MM.1S (cell line): Measurements from ENCODE around the gene OR5AU1.

Experiments
- DNase-seq: peaks from one replicate; pipeline ENCODE4 v3.0.0-alpha.2; 2015
- H2AFZ ChIP-seq: fragments of 300-600 bp; sonication (generic); 2 replicates; pipeline ENCODE4 v1.6.0; 2016; ENCODE audit warnings: antibody characterized with exemption, low read length
- H3F3A ChIP-seq: fragments of 300-600 bp; sonication (generic); 2 replicates; pipeline ENCODE4 v1.6.1; 2016; ENCODE audit warnings: mild to moderate bottlenecking, antibody characterized with exemption, low read length, moderate library complexity, mixed read lengths; ENCODE audit not compliant: insufficient read depth
- H3K27ac ChIP-seq: fragments of 300-600 bp; sonication (generic); 2 replicates; pipeline ENCODE4 v1.5.1; 2016; ENCODE audit warnings: mild to moderate bottlenecking, low read length
- H3K27me3 ChIP-seq: fragments of 300-600 bp; sonication (generic); replicated peaks from 2 replicates; pipeline ENCODE4 v1.6.0; 2016; ENCODE audit warnings: low read length; ENCODE audit not compliant: insufficient read depth
- H3K36me3 ChIP-seq: fragments of 300-600 bp; sonication (generic); replicated peaks from 2 replicates; pipeline ENCODE4 v1.6.1; 2016; ENCODE audit warnings: mild to moderate bottlenecking, low read length, mixed read lengths; ENCODE audit not compliant: insufficient read depth
- H3K4me1 ChIP-seq: fragments of 300-600 bp; sonication (generic); 2 replicates; pipeline ENCODE4 v1.6.1; 2016; ENCODE audit warnings: low read length, mixed read lengths
- H3K4me2 ChIP-seq: fragments of 300-600 bp; sonication (generic); 2 replicates; pipeline ENCODE4 v1.6.0; 2016; ENCODE audit warnings: low read depth, low read length
- H3K4me3 ChIP-seq: fragments of 300-600 bp; sonication (generic); 2 replicates; pipeline ENCODE4 v1.5.1; 2016; ENCODE audit warnings: low read length, mixed read lengths
- H3K79me2 ChIP-seq: fragments of 300-600 bp; sonication (generic); 2 replicates; pipeline ENCODE4 v1.6.1; 2016; ENCODE audit warnings: mixed run types, low read length, mixed read lengths
- H3K9ac ChIP-seq: fragments of 300-600 bp; sonication (generic); 2 replicates; pipeline ENCODE4 v1.6.1; 2016; ENCODE audit warnings: low read length, mixed read lengths
- H3K9me2 ChIP-seq: fragments of 300-600 bp; sonication (generic); replicated peaks from 2 replicates; pipeline ENCODE4 v1.6.1; 2016; ENCODE audit warnings: mild to moderate bottlenecking, low read length, mixed read lengths; ENCODE audit not compliant: insufficient read depth
- H3K9me3 ChIP-seq: fragments of 300-600 bp; sonication (generic); replicated peaks from 2 replicates; pipeline ENCODE4 v1.6.1; 2016; ENCODE audit warnings: mild to moderate bottlenecking, low read length, mixed read lengths; ENCODE audit not compliant: insufficient read depth
- H4K20me1 ChIP-seq: fragments of 300-600 bp; sonication (generic); 2 replicates; pipeline ENCODE4 v1.6.1; 2016; ENCODE audit warnings: mild to moderate bottlenecking, low read length, moderate library complexity, mixed read lengths; ENCODE audit not compliant: insufficient read depth
- EZH2 ChIP-seq: fragments of 300-600 bp; sonication (generic); optimal IDR thresholded peaks from 2 replicates; pipeline ENCODE3; 2017; ENCODE audit warnings: low read depth, mild to moderate bottlenecking, antibody characterized with exemption, low read length, mixed read lengths
- EZH2phosphoT487 ChIP-seq: fragments of 300-600 bp; sonication (generic); IDR thresholded peaks from 2 replicates; pipeline ENCODE4 v1.6.1; 2018; ENCODE audit warnings: antibody characterized with exemption, low read length
- TF ChIP-seq, protein P1 (sequence below): fragments of 300-600 bp; sonication (generic); IDR thresholded peaks from 2 replicates; pipeline ENCODE4 v1.5.1; 2016; ENCODE audit warnings: antibody characterized with exemption, low read length, mixed read lengths

OR5AU1 gene

DNA sequence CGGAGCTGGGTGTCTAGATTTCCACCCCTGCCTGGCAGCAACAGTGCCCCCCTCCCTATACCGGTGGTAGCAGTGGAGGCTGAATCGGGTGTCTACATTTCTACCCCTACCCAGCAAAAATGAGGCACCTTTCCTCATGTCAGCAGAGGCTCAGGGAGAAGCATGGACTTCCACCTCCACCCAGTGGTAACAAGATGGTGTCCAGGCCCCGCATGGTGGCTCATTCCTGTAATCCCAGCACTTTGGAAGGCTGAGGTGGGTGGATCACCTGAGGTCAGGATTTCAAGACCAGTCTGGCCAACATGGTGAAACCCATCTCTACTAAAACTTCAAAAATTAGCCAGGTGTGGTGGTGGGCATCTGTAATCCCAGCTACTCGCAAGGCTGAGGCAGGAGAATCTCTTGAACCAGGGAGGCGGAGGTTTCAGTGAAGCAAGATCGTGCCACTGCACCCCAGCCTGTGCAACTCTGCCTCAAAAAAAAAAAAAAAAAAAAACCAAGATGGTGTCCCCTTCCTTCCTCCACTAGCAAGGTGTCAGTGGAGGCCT, 35.5 kb upstream of the OR5AU1 start:
- Histone ChIP-seq H3F3A (no peaks in the 10 kb centered on the region; the same call in 1 of the 2 replicates), H3K27ac (no peak overlapping the region), H3K9me2 (no peaks in the 10 kb centered on the region), H2AFZ (no peak overlapping the region), H3K36me3 (no peaks in the 10 kb centered on the region), H3K27me3 (no peaks in the 10 kb centered on the region), H3K9me3 (no peaks in the 10 kb centered on the region), H3K79me2 (no peaks in the 10 kb centered on the region), H3K4me3 (no peak overlapping the region), H3K4me1 (no peaks in the 10 kb centered on the region), H3K4me2 (peak overlapping the region; percentile 54; the same call in 1 of the 2 replicates), H3K9ac (no peak overlapping the region), H4K20me1 (no peaks in the 10 kb centered on the region)
- TF ChIP-seq, protein P1, sequence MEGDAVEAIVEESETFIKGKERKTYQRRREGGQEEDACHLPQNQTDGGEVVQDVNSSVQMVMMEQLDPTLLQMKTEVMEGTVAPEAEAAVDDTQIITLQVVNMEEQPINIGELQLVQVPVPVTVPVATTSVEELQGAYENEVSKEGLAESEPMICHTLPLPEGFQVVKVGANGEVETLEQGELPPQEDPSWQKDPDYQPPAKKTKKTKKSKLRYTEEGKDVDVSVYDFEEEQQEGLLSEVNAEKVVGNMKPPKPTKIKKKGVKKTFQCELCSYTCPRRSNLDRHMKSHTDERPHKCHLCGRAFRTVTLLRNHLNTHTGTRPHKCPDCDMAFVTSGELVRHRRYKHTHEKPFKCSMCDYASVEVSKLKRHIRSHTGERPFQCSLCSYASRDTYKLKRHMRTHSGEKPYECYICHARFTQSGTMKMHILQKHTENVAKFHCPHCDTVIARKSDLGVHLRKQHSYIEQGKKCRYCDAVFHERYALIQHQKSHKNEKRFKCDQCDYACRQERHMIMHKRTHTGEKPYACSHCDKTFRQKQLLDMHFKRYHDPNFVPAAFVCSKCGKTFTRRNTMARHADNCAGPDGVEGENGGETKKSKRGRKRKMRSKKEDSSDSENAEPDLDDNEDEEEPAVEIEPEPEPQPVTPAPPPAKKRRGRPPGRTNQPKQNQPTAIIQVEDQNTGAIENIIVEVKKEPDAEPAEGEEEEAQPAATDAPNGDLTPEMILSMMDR, result no peak
- no peak for TF ChIP-seq EZH2phosphoT487
- no peak for TF ChIP-seq EZH2
- DNase-seq, result no peak

DNA sequence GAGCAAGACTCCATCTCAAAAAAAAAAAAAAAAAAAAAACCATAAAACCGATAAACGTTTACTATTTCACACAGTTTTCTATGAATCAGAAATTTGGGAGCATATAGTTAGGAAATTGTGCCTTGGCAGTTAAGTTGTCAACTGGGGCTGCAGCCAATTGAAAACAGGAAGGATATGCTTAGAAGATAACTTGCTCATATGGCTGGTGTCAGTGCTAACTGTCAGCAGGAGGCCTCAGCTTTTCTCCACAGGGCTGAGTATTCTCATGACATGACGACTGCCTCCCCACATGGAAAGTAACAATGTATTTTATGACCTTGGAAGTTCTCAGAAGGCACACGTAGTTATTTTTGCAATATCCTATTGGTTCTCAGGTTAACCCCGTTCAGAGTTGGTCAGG, 29.6 kb upstream of the OR5AU1 start:
- TF ChIP-seq, protein P1, result no peak
- TF ChIP-seq EZH2 (no peak), EZH2phosphoT487 (no peak)
- H3K4me3 ChIP-seq, result no peak overlapping the region
- H3K27ac ChIP-seq, result no peak overlapping the region
- no peak overlapping the region for H3K4me2 ChIP-seq
- H3K9ac ChIP-seq, result no peak overlapping the region
- no peaks in the 10 kb centered on the region for H4K20me1 ChIP-seq
- H3K36me3 ChIP-seq, result no peaks in the 10 kb centered on the region
- no peaks in the 10 kb centered on the region for H3F3A ChIP-seq
- H3K27me3 ChIP-seq, result no peaks in the 10 kb centered on the region
- H3K9me2 ChIP-seq, result no peaks in the 10 kb centered on the region
- DNase-seq, result no peak
- no peaks in the 10 kb centered on the region for H3K9me3 ChIP-seq
- no peak overlapping the region for H2AFZ ChIP-seq
- no peaks in the 10 kb centered on the region for H3K79me2 ChIP-seq
- no peaks in the 10 kb centered on the region for H3K4me1 ChIP-seq

- no peaks in the 10 kb centered on the region for H3K4me1 ChIP-seq
- H3K27me3 ChIP-seq, result no peaks in the 10 kb centered on the region
- no peaks in the 10 kb centered on the region for H4K20me1 ChIP-seq
- no peaks in the 10 kb centered on the region for H3K79me2 ChIP-seq
- H3K9me2 ChIP-seq, result no peaks in the 10 kb centered on the region
- H3K4me2 ChIP-seq, result no peak overlapping the region
- H3K36me3 ChIP-seq, result no peaks in the 10 kb centered on the region
- H3K9ac ChIP-seq, result no peak overlapping the region
- H2AFZ ChIP-seq, result no peak overlapping the region
- TF ChIP-seq EZH2 (no peak), EZH2phosphoT487 (no peak)
- TF ChIP-seq, protein P1, result no peak
- H3K9me3 ChIP-seq, result no peaks in the 10 kb centered on the region
- H3K4me3 ChIP-seq, result no peak overlapping the region
- no peak for DNase-seq
- no peak overlapping the region for H3K27ac ChIP-seq
- H3F3A ChIP-seq, result no peaks in the 10 kb centered on the region
Measured at GRCh38 chr14:21184254-21184653, 28.4 kb upstream of the OR5AU1 start.
